ENCODE measurements around the gene ZNF283. TPM values are rescaled to one million over a fixed set of nuclear protein-coding genes. Genes with fewer than 3 reads are reported as not detected.

The ZNF283 gene
- 4.7 and 6.3 TPM in 2 replicates for total RNA-seq

GRCh38 chr19:43826787-43827754, at the start of gene ZNF283:
ZNF283 (plus strand) TSS chr19:43827321; CDS start chr19:43833505, 6,184 bp downstream.

DNA sequence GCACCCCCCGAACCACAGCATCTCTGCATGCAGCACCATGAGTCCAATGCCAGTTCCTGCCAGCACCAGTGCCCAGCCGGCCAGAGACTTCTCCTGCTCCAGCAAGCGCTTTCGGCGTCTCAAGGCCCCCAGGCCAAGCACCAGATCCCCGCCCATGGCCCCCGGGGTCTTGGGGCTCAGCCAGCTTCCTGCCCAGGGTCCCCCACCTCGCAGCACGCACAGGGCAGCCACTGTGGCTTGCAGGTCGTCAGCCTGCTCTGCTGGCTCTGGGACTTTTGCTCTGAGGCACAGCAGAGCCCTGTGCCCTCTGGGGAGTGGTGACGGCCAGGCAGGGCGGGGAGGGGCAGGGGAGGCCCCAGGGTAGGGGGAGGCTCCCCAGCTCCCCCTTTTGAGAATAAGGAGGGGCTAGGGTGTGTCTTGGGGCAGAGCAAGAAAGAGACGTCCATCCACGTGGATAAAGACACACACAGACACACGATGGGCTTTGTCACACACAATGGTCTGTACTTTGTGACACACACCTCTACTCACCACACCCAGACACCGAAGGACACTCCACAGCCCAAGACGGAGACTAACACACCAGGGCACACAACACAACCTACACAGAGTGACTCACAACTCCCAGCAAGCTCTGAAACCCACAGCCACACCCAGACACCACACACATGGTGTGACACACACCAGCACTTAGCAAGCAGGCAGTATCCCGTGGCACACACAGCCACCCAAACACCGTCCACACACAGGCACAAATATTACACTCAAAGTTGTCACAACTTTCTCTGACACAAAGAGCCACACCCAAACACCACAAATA, 46.2 kb upstream of the ZNF283 start, which contains the start of gene KCNN4:
Gene KCNN4, minus strand, starts transcription at position 268 of the 820 bp plus-strand sequence. Its CDS starts 112 bp downstream, at position 156.

DNA sequence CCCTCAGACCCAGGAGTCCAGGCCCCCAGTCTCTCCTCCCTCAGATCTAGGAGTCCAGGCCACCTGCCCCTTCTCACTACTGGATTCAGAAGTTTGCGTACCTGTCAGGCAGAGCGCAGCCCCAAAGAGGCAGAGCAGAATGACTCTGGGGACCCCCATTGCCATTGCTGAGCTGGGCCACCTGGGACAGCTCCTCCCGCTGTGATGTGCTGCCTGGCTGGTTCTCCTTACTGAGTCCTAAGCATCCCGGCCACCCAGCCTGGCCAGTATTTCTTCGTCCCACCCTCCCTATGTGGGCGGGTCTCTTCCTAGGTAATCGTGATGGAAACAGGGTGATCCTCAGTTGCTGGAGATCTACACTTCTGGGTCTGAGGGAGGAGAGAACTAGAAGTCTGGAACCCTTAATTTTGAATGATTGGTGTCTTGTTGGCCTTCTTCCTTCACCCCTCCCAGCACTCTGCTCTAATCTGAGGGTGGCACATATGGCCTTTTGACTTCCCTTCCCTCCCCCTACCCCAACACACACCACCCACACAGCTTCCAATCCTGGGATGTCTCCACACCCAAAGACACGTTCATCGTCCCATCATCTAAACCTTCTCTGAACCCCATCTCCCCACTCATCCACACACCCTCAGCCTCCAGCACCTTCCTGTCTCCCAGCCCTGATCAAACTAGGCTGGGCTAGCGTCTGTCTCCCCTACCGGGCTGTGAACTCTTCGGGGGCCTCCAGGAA, 24.7 kb upstream of the ZNF283 start, which contains the start of gene LYPD5:
Gene LYPD5, minus strand, starts transcription at position 232 of the 736 bp plus-strand sequence. Its CDS starts 67 bp downstream, at position 165.

DNA sequence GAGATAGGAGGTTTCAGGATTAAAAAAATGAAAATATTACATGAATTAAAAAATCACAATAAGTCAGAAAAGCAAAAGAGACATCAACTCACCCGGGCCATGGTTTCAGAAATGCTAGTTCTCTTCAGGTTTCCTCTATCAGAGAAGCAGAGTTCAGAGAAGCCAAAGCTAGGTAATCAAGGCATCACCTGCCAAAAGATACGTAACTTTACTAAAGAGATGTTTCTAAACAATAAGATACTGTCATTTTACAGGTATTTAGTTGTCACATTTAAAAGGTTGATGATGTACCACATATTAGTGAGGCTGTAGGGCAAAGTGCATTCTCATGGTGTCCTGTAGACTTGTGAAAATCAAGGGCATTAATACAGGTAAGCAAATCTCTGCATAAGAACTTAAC, 56.7 kb downstream of the ZNF283 start, which contains the start of gene ZNF404:
Gene ZNF404, minus strand, starts transcription at position 101 of the 400 bp plus-strand sequence.

Other genes starting within 250 kb of the ZNF283 start
- gene IRGQ, start 231.2 kb upstream of the ZNF283 start, total RNA-seq: 12.5 and 16.7 TPM in 2 replicates
- 11.7 and 14.7 TPM in 2 replicates for gene ZNF576, start 230.7 kb upstream of the ZNF283 start, total RNA-seq
- gene SRRM5, start 215.2 kb upstream of the ZNF283 start, total RNA-seq: not detected in 2 replicates
- 30.7 and 45.0 TPM in 2 replicates for gene ZNF428, start 207.7 kb upstream of the ZNF283 start, total RNA-seq
- gene CADM4, start 187.5 kb upstream of the ZNF283 start, total RNA-seq: 0.36 and 1.3 TPM in 2 replicates
- 57.7 and 67.7 TPM in 2 replicates for gene PLAUR, start 157.2 kb upstream of the ZNF283 start, total RNA-seq
- not detected in 2 replicates for gene IRGC, start 111.2 kb upstream of the ZNF283 start, total RNA-seq
- gene SMG9, start 72.4 kb upstream of the ZNF283 start, total RNA-seq: 12.5 and 19.8 TPM in 2 replicates
- not detected in 2 replicates for gene KCNN4, start 46.3 kb upstream of the ZNF283 start, total RNA-seq
- 3.2 TPM in 1 of 2 replicates, not detected in the other for gene LYPD5, start 24.9 kb upstream of the ZNF283 start, total RNA-seq
- gene ZNF404, start 56.6 kb downstream of the ZNF283 start, total RNA-seq: 2.7 and 6.0 TPM in 2 replicates
- 4.7 and 9.4 TPM in 2 replicates for gene ZNF45, start 108.0 kb downstream of the ZNF283 start, total RNA-seq
- gene ZNF221, start 123.9 kb downstream of the ZNF283 start, total RNA-seq: 2.7 and 7.5 TPM in 2 replicates
- gene ZNF155, start 156.9 kb downstream of the ZNF283 start, total RNA-seq: 3.2 and 5.3 TPM in 2 replicates
- gene ZNF230, start 175.6 kb downstream of the ZNF283 start, total RNA-seq: 1.5 and 2.5 TPM in 2 replicates
- 3.4 and 3.6 TPM in 2 replicates for gene ZNF222, start 198.1 kb downstream of the ZNF283 start, total RNA-seq
- 3.1 and 3.9 TPM in 2 replicates for gene ZNF223, start 224.7 kb downstream of the ZNF283 start, total RNA-seq
- 2.4 and 4.0 TPM in 2 replicates for gene ZNF284, start 244.8 kb downstream of the ZNF283 start, total RNA-seq